HG03045 (cell line): ENCODE results near the gene HS3ST4.

Experiments used
- ATAC-seq: cut with Tn5 transposase; IDR thresholded peaks from one replicate; pipeline ENCODE4 v1.9.1; 2021; ENCODE audit warnings: mild to moderate bottlenecking, moderate library complexity; ENCODE audit not compliant: unreplicated experiment

Gene HS3ST4

GRCh38 chr16:26161461-26162180 lies 469.9 kb downstream of the HS3ST4 start:
- no peak for ATAC-seq

- no peak for ATAC-seq
Observed at GRCh38 chr16:26169473-26169872, 477.7 kb downstream of the HS3ST4 start.

GRCh38 chr16:26175944-26176343 lies 484.2 kb downstream of the HS3ST4 start:
- no peak for ATAC-seq

GRCh38 chr16:26177438-26177837 lies 485.7 kb downstream of the HS3ST4 start:
- no peak for ATAC-seq

GRCh38 chr16:26178298-26178697 lies 486.5 kb downstream of the HS3ST4 start:
- ATAC-seq = no peak

GRCh38 chr16:26186091-26186615 lies 494.4 kb downstream of the HS3ST4 start:
- ATAC-seq = no peak
